ENCODE measurements around the gene GIMAP8. TPM values are rescaled to one million over a fixed set of nuclear protein-coding genes. Genes with fewer than 3 reads are reported as not detected.
A peak's percentile ranks its signal among the peaks of the same experiment; 100 is the strongest.
"Not testable (repeated sequence)": the region's sequence is repeated elsewhere in the genome, so short reads cannot be mapped to it uniquely, and the experiment has no call there.

Gene GIMAP8
- total RNA-seq, 2 experiments from 2014 or later, result 7.7 to 9.6 TPM

DNA sequence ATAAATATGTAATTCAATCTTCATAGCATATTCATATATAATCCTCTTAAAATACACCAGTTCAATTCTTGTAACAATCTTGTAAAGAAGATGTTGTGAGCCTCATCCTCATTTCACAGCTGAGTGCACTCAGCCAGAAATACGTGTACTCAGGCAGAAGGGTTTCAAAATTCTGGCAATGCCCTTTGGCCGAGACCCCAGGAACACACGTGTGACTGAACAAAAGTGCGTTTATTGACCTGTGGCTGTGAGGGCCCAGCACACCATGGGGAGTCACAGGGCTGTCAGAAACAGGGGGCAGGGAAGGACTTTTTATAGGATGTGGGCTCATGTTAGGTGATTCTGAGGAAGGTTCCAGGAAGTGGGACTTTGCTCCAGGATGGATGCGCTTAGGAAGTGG, 21.5 kb downstream of the GIMAP8 start:
- H3K36me3 Mint-ChIP-seq (ENCODE audit: low read depth), result peaks cover 62% of the 10 kb centered on the region
- H3K27ac Mint-ChIP-seq, result peak overlapping the region; percentile 23
- ATAC-seq (no peak), DNase-seq (no peak)
- H3K4me3 Mint-ChIP-seq, result no peak overlapping the region
- ChIA-PET POLR2A (no interaction called here), CTCF (interaction anchor here (0.6 kb wide), 1 partner anchor 251 kb away, joined by 3 read pairs; no protein-coding TSS in a partner anchor)
- H3K4me1 Mint-ChIP-seq, result peaks cover 73% of the 10 kb centered on the region
- intact Hi-C loops (cut with DNase I, micrococcal nuclease), result no loop called here
- H3K9me3 Mint-ChIP-seq (ENCODE audit: low read depth), result peaks cover 2% of the 10 kb centered on the region
- H3K27me3 Mint-ChIP-seq, result no peaks in the 10 kb centered on the region

DNA sequence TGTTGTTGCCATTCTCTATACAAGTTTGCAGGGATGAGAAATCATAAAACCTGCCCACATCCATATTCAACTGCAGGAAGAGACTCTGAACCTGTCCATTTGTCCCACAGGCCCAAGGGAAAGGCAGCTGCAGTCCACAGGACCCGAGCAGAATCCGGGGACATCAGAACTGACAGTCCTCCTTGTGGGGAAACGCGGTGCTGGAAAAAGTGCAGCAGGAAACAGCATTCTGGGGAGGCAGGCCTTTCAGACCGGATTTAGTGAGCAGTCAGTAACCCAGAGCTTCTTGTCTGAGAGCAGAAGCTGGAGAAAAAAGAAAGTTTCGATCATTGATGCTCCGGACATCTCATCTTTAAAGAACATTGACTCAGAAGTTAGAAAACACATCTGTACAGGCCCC, 23.5 kb downstream of the GIMAP8 start:
- intact Hi-C loops (cut with DNase I, micrococcal nuclease), result loop anchor here in 1 of 2 experiments (1.0 kb wide), 1 partner anchor 9 kb away; no protein-coding TSS in a partner anchor
- Mint-ChIP-seq H3K36me3 (ENCODE audit: low read depth) (peaks cover 67% of the 10 kb centered on the region), H3K27ac (peak overlapping the region; percentile 32), H3K4me3 (no peak overlapping the region), H3K9me3 (ENCODE audit: low read depth) (peaks cover 2% of the 10 kb centered on the region), H3K27me3 (no peaks in the 10 kb centered on the region), H3K4me1 (peaks cover 75% of the 10 kb centered on the region)
- ATAC-seq, result no peak
- ChIA-PET POLR2A (no interaction called here), CTCF (interaction anchor here (1.5 to 1.8 kb wide), 3 partner anchors 9 to 42 kb away, joined by 4 to 5 read pairs (median 4); no protein-coding TSS in a partner anchor)
- DNase-seq, result no peak

GRCh38 chr7:150476285-150476684, 25.9 kb downstream of the GIMAP8 start:
- DNase-seq (no peak), ATAC-seq (peak; percentile 42)
- peaks cover 2% of the 10 kb centered on the region for H3K9me3 Mint-ChIP-seq (ENCODE audit: low read depth)
- peak overlapping the region; percentile 98 for H3K27ac Mint-ChIP-seq
- peaks cover 83% of the 10 kb centered on the region for H3K4me1 Mint-ChIP-seq
- peaks cover 55% of the 10 kb centered on the region for H3K36me3 Mint-ChIP-seq (ENCODE audit: low read depth)
- ChIA-PET POLR2A (interaction anchor here (0.9 kb wide), 1 partner anchor 25 kb away, joined by 3 read pairs; no protein-coding TSS in a partner anchor), CTCF (interaction anchor here (0.9 to 1.7 kb wide), 3 partner anchors 9 to 25 kb away, joined by 3 to 5 read pairs (median 3); partner anchors contain the start of gene GIMAP8)
- no peaks in the 10 kb centered on the region for H3K27me3 Mint-ChIP-seq
- intact Hi-C loops (cut with DNase I, micrococcal nuclease), result no loop called here
- H3K4me3 Mint-ChIP-seq, result peak overlapping the region; percentile 42

- Mint-ChIP-seq H3K4me3 (peak overlapping the region; percentile 42), H3K36me3 (ENCODE audit: low read depth) (peaks cover 52% of the 10 kb centered on the region), H3K4me1 (peaks cover 88% of the 10 kb centered on the region), H3K9me3 (ENCODE audit: low read depth) (peaks cover 2% of the 10 kb centered on the region), H3K27me3 (no peaks in the 10 kb centered on the region), H3K27ac (peak overlapping the region; percentile 98)
- ATAC-seq (no peak), DNase-seq (peak; percentile 61)
- CTCF ChIA-PET, result interaction anchor here (0.6 to 1.7 kb wide), 3 partner anchors 26 to 145 kb away, joined by 3 to 5 read pairs (median 5); partner anchors contain the start of gene GIMAP8
- intact Hi-C loops (cut with DNase I, micrococcal nuclease), result no loop called here
- POLR2A ChIA-PET, result interaction anchor here (1.1 kb wide), 2 partner anchors 71 to 278 kb away, joined by 3 to 5 read pairs; no protein-coding TSS in a partner anchor
Measured at GRCh38 chr7:150476819-150477631, 26.6 kb downstream of the GIMAP8 start.

DNA sequence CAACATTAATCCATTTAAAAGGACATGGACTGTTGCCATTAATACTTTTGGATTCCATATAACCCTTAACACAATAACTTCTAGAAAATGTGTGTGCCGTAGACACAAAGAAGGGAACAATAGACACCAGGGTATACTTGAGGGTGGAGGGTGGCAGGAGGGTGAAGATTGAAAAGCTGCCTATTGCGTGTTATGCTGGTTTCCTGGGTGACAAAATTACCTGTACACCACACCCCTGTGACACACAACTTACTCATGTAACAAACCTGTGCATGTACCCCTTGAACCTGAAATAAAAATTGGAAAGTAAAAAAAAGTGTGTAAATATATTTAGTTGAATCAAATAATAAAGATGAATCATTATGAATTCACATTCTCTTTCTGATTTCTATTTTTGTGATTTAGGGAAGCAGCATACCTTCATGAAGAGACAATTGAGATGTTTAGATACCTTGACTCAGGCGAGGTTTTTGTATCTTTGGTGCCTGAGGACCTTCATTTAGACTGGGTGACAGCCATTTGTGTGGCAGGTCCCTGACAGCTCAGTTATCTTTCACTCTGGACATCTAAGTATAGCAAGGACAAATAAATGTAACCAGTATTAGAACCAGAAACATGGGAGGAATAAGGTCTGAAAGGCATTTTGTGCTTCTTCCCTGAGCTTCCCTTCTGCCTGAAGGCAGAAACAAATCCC, 28.7 kb downstream of the GIMAP8 start:
- DNase-seq (no peak), ATAC-seq (peak; percentile 45)
- Mint-ChIP-seq H3K4me3 (peak overlapping the region; percentile 13), H3K27ac (peak overlapping the region; percentile 84), H3K9me3 (ENCODE audit: low read depth) (peaks cover 2% of the 10 kb centered on the region), H3K4me1 (peaks cover 92% of the 10 kb centered on the region), H3K36me3 (ENCODE audit: low read depth) (peaks cover 42% of the 10 kb centered on the region), H3K27me3 (no peaks in the 10 kb centered on the region)
- ChIA-PET POLR2A (interaction anchor here (0.6 kb wide), 1 partner anchor 277 kb away, joined by 3 read pairs; no protein-coding TSS in a partner anchor), CTCF (interaction anchor here (0.6 kb wide), 1 partner anchor 251 kb away, joined by 4 read pairs; no protein-coding TSS in a partner anchor)
- intact Hi-C loops (cut with DNase I, micrococcal nuclease), result no loop called here

DNA sequence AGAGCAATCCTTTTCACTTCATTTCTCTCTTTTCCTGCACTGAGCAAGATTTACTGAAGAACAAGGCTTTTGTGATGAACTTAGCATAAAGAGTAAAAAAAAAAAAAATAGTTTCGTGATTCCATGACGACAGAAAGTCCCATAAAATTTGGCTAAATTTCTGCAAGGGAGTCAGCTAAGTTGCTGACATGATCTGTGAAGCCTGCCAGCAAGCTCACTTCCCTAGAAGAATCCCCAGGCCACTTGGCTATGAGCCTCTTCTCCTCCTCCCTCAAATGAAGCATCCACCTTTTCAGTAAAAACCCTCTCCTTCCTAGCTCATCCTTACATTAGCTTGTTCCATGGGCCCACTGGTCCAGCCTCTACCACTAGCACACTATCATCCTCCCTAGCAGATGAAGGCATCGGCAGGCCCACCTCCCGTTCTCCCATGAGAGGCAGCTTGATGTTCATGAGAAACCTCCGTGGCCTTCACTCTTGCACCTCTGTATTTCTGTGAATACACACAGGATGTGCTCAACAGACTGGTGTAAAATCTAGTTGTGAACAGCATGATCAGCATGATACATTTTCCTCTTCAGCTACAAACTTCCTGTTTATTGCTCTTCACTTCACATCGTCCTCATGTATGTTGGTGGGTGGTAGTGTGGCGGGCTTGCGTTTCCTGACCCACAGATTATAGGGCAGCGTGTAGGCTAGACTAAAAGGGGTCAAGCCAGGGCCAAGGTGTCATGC, 30.9 kb downstream of the GIMAP8 start:
- peak overlapping the region; percentile 100 for H3K27ac Mint-ChIP-seq
- ChIA-PET CTCF (interaction anchor here (0.8 to 2.0 kb wide), 9 partner anchors 11 to 274 kb away, joined by 3 to 14 read pairs (median 4); partner anchors contain the start of gene GIMAP8), POLR2A (interaction anchor here (0.6 to 0.7 kb wide), 2 partner anchors 204 to 1309 kb away, joined by 3 to 10 read pairs; partner anchors contain the start of gene GIMAP2)
- H3K4me1 Mint-ChIP-seq, result peaks cover 97% of the 10 kb centered on the region
- no peaks in the 10 kb centered on the region for H3K27me3 Mint-ChIP-seq
- intact Hi-C loops (cut with DNase I, micrococcal nuclease), result loop anchor here (1.0 to 5.0 kb wide), 3 partner anchors 29 to 36 kb away; partner anchors contain the start of gene GIMAP8 (in 1 of the 2)
- peak; percentile 56 for DNase-seq
- peaks cover 24% of the 10 kb centered on the region for H3K36me3 Mint-ChIP-seq (ENCODE audit: low read depth)
- peak; percentile 70 for ATAC-seq
- peak overlapping the region; percentile 67 for H3K4me3 Mint-ChIP-seq
- H3K9me3 Mint-ChIP-seq (ENCODE audit: low read depth), result peaks cover 2% of the 10 kb centered on the region

DNA sequence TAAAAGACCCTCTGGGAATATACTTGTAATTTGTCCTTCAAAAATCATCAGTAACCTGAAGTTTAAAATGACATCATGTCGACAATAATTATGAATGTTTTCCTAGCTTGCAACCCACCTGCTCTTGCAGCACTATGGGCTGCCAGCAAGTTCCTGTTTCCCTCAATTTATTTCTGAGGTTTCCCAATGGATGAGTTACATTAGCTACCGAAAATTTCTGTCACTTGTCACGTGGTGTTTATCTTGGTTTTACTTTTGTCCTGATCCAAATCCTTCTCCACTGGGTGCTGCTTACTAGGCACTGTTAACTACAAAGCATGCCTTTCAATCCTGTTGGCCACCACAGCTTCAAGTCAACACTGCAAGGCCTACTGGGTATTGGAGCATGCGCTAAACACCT, 31.5 kb downstream of the GIMAP8 start:
- Mint-ChIP-seq H3K27me3 (no peaks in the 10 kb centered on the region), H3K9me3 (ENCODE audit: low read depth) (no peaks in the 10 kb centered on the region), H3K4me3 (peak overlapping the region; percentile 67), H3K4me1 (peaks cover 95% of the 10 kb centered on the region), H3K36me3 (ENCODE audit: low read depth) (peaks cover 19% of the 10 kb centered on the region), H3K27ac (peak overlapping the region; percentile 100)
- intact Hi-C loops (cut with DNase I, micrococcal nuclease), result loop anchor here (1.0 to 5.0 kb wide), 3 partner anchors 29 to 35 kb away; partner anchors contain the start of gene GIMAP8 (in 1 of the 2)
- ChIA-PET CTCF (interaction anchor here (0.8 to 2.0 kb wide), 8 partner anchors 11 to 242 kb away, joined by 3 to 14 read pairs (median 4); partner anchors contain the start of gene GIMAP8), POLR2A (no interaction called here)
- DNase-seq, result no peak
- peak; percentile 8 for ATAC-seq

- POLR2A ChIA-PET; H3K36me3 Mint-ChIP-seq (ENCODE audit: low read depth): not testable (repeated sequence)
Measured at GRCh38 chr7:150483514-150483913, 33.1 kb downstream of the GIMAP8 start.

DNA sequence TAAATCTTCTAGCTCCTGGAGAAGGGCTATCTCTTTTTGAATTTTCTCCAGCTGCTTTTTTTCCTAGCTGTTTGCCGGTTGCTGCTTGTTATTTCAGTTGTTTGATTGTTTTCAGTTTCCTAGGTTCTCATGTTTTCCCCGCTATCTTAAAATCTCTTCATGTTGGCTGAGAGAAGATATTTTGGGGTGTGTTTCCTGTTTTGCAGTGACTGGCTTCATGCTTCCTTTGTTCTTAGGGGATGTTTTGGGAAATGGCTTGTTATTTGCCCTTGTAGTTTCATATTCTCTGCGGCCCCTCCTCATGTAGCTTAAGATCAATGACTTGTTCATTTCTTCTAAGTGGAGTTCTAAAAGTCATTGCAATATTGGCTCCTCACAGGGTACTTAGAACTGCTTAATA, 33.6 kb downstream of the GIMAP8 start:
- H3K36me3 Mint-ChIP-seq (ENCODE audit: low read depth); H3K27me3 Mint-ChIP-seq; POLR2A ChIA-PET; DNase-seq; H3K9me3 Mint-ChIP-seq (ENCODE audit: low read depth): not testable (repeated sequence)
- Mint-ChIP-seq H3K27ac (peak overlapping the region; percentile 100), H3K4me1 (peaks cover 88% of the 10 kb centered on the region), H3K4me3 (peak overlapping the region; percentile 51)
- ATAC-seq, result peak; percentile 24
- CTCF ChIA-PET, result interaction anchor here (1.4 to 2.0 kb wide), 3 partner anchors 31 to 45 kb away, joined by 3 to 5 read pairs (median 5); partner anchors contain the start of gene GIMAP7
- intact Hi-C loops (cut with DNase I, micrococcal nuclease), result loop anchor here in 1 of 2 experiments (5.0 kb wide), 1 partner anchor 33 kb away; no protein-coding TSS in a partner anchor

More at GRCh38 chr7:150483514-150483913, 33.1 kb downstream of the GIMAP8 start:
- H3K4me1 Mint-ChIP-seq, result peaks cover 94% of the 10 kb centered on the region
- peak overlapping the region; percentile 51 for H3K4me3 Mint-ChIP-seq
- not testable (repeated sequence) for ATAC-seq; H3K9me3 Mint-ChIP-seq (ENCODE audit: low read depth); H3K27me3 Mint-ChIP-seq; DNase-seq
- H3K27ac Mint-ChIP-seq, result peak overlapping the region; percentile 100
- intact Hi-C loops (cut with DNase I, micrococcal nuclease), result loop anchor here in 1 of 2 experiments (5.0 kb wide), 1 partner anchor 34 kb away; no protein-coding TSS in a partner anchor
- CTCF ChIA-PET, result interaction anchor here (1.5 to 2.0 kb wide), 2 partner anchors 31 to 34 kb away, joined by 5 read pairs; partner anchors contain the start of gene GIMAP7

DNA sequence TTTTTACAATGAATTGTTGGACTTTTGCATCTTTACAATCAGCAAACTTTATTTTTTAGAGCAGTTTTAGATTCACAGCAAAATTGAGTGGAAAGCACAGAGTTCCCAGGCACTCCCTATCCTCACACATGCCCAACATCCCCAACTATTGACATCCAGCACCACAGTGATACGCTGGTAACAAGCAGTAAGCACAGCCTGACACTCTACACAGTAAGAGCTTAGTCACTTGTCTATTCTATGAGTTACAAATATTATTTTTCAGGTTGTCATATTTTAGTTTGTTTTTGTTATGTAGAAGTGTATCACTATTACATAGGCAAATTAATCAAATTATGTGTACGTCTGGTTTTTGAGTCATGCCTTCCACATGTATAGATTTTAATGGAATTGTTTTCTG, 37.2 kb downstream of the GIMAP8 start:
- Mint-ChIP-seq H3K36me3 (ENCODE audit: low read depth) (peaks cover 4% of the 10 kb centered on the region), H3K4me1 (peaks cover 65% of the 10 kb centered on the region), H3K9me3 (ENCODE audit: low read depth) (peaks cover 4% of the 10 kb centered on the region), H3K27me3 (no peaks in the 10 kb centered on the region), H3K27ac (no peak overlapping the region), H3K4me3 (no peak overlapping the region)
- DNase-seq (no peak), ATAC-seq (peak; percentile 70)
- POLR2A ChIA-PET, result no interaction called here
- CTCF ChIA-PET, result interaction anchor here (1.0 kb wide), 1 partner anchor 39 kb away, joined by 3 read pairs; no protein-coding TSS in a partner anchor
- intact Hi-C loops (cut with DNase I, micrococcal nuclease), result no loop called here
